Vagina (tissue), 2 donors: ENCODE measurements around the gene ITGB4.

Experiments
- CTCF ChIP-seq, 3 experiments: fragments of 450-650 bp in 2 of 3; fragments of 200-600 bp in 1 of 3; sonication (generic) in 1 of 3; IDR thresholded peaks; one replicate each; pipeline ENCODE4 v1.5.1; 2017 to 2019; ENCODE audit warnings: antibody characterized with exemption in 3 of 3, mild to moderate bottlenecking in 2 of 3, moderate library complexity in 2 of 3
- POLR2AphosphoS5 ChIP-seq, 2 donors: sonication (generic); formaldehyde crosslinking; IDR thresholded peaks; one replicate each; pipeline ENCODE4 v1.9.0; 2017; ENCODE audit warnings: antibody characterized with exemption in 2 of 2, mild to moderate bottlenecking in 2 of 2, low read depth in 1 of 2; ENCODE audit not compliant: insufficient read depth in 1 of 2

GRCh38 chr17:75731086-75731715, 9.9 kb downstream of the ITGB4 start:
- TF ChIP-seq CTCF (IDR thresholded peaks at IDR 0.05) = no peak
- TF ChIP-seq POLR2AphosphoS5 (IDR thresholded peaks at IDR 0.05; ENCODE audit: insufficient read depth in 1 of 2, low read depth in 1 of 2) = no peak
